Suprapubic skin (tissue), 4 donors: Measurements from ENCODE around the gene ANKS1A. TPM values are rescaled to one million over a fixed set of nuclear protein-coding genes. Genes with fewer than 3 reads are reported as not detected.

ENCODE experiments used
- DNase-seq, 2 donors: peaks; one replicate each; pipeline ENCODE4 v3.0.0-alpha.2; 2019; ENCODE audit warnings: low spot score in 2 of 2
- H3K27ac ChIP-seq: fragments of 200-600 bp; sonication (generic); one replicate; pipeline ENCODE4 v1.5.1; 2019
- H3K27me3 ChIP-seq: fragments of 200-600 bp; sonication (generic); one replicate; pipeline ENCODE4 v1.5.1; 2019
- H3K36me3 ChIP-seq: fragments of 200-600 bp; sonication (generic); one replicate; pipeline ENCODE4 v1.5.1; 2019
- H3K4me1 ChIP-seq: fragments of 200-600 bp; sonication (generic); one replicate; pipeline ENCODE4 v1.5.1; 2019
- H3K4me3 ChIP-seq: fragments of 200-600 bp; sonication (generic); one replicate; pipeline ENCODE4 v1.5.1; 2019; ENCODE audit warnings: mild to moderate bottlenecking
- H3K9me3 ChIP-seq: fragments of 200-600 bp; sonication (generic); one replicate; pipeline ENCODE4 v1.5.1; 2019
- CTCF ChIP-seq, 2 donors: fragments of 200-600 bp in 1 of 2; fragments of 450-650 bp in 1 of 2; sonication (generic) in 1 of 2; IDR thresholded peaks; one replicate each; pipeline ENCODE4 v1.5.1; 2016 to 2019; ENCODE audit warnings: antibody characterized with exemption in 2 of 2, mild to moderate bottlenecking in 1 of 2, moderate library complexity in 1 of 2
- EP300 ChIP-seq: sonication (generic); formaldehyde crosslinking; IDR thresholded peaks from one replicate; pipeline ENCODE4 v1.6.1; 2017; ENCODE audit warnings: antibody characterized with exemption
- POLR2A ChIP-seq, 2 donors: fragments of 450-650 bp; IDR thresholded peaks; one replicate each; pipeline ENCODE4 v1.6.1; 2017; ENCODE audit warnings: antibody characterized with exemption in 2 of 2, mild to moderate bottlenecking in 2 of 2, moderate library complexity in 2 of 2
- POLR2AphosphoS5 ChIP-seq, 3 donors: sonication (generic); formaldehyde crosslinking; IDR thresholded peaks; one replicate each; pipeline ENCODE4 v1.6.1; 2017; ENCODE audit warnings: antibody characterized with exemption in 3 of 3
- WGBS: methylation state at CpG from one replicate; pipeline ENCODE4 v1.1.5; 2018; 5-methylcytosine and 5-hydroxymethylcytosine counted together
- total RNA-seq, 4 donors: library from RNA; depleted of rRNA; stranded (reverse); fragments of >200 nt; gene quantifications; one replicate each; pipeline ENCODE4 v1.1.0, GENCODE V29; 2016

The ANKS1A gene
- total RNA-seq, 4 donors from 2014 or later: 24.7 to 34.6 (median 30.5) TPM

GRCh38 chr6:35061651-35062410 lies 172.8 kb downstream of the ANKS1A start:
- no peaks in the 10 kb centered on the region for H3K27me3 ChIP-seq
- no peaks in the 10 kb centered on the region for H3K9me3 ChIP-seq
- H3K27ac ChIP-seq: no peak overlapping the region
- no peak for DNase-seq
- TF ChIP-seq POLR2A (IDR thresholded peaks at IDR 0.05) (no peak), CTCF (IDR thresholded peaks at IDR 0.05) (no peak), POLR2AphosphoS5 (IDR thresholded peaks at IDR 0.05) (no peak), EP300 (no peak)
- peaks cover 3% of the 10 kb centered on the region for H3K4me1 ChIP-seq
- WGBS: 86% methylated on average over 15 of the region's 16 CpGs
- H3K4me3 ChIP-seq: no peak overlapping the region
- H3K36me3 ChIP-seq: peaks cover 59% of the 10 kb centered on the region

GRCh38 chr6:35062676-35063574 lies 173.9 kb downstream of the ANKS1A start:
- H3K36me3 ChIP-seq: peaks cover 58% of the 10 kb centered on the region
- WGBS: 81% methylated on average over 14 of the region's 14 CpGs

GRCh38 chr6:35063701-35064280 lies 174.7 kb downstream of the ANKS1A start:
- Histone ChIP-seq H3K36me3 (peaks cover 49% of the 10 kb centered on the region), H3K4me3 (no peak overlapping the region), H3K4me1 (peaks cover 8% of the 10 kb centered on the region), H3K27ac (no peak overlapping the region), H3K9me3 (no peaks in the 10 kb centered on the region), H3K27me3 (no peaks in the 10 kb centered on the region)
- no peak for DNase-seq
- 80% methylated on average over 11 of the region's 11 CpGs for WGBS
- TF ChIP-seq POLR2A (IDR thresholded peaks at IDR 0.05) (no peak), CTCF (IDR thresholded peaks at IDR 0.05) (no peak), EP300 (no peak), POLR2AphosphoS5 (IDR thresholded peaks at IDR 0.05) (no peak)

More at GRCh38 chr6:35062676-35063574, 173.9 kb downstream of the ANKS1A start:
- TF ChIP-seq EP300 (no peak), POLR2AphosphoS5 (IDR thresholded peaks at IDR 0.05) (no peak), POLR2A (IDR thresholded peaks at IDR 0.05) (no peak), CTCF (IDR thresholded peaks at IDR 0.05) (no peak)
- H3K9me3 ChIP-seq: no peaks in the 10 kb centered on the region
- no peaks in the 10 kb centered on the region for H3K27me3 ChIP-seq
- H3K4me3 ChIP-seq: no peak overlapping the region
- H3K4me1 ChIP-seq: peaks cover 6% of the 10 kb centered on the region
- H3K27ac ChIP-seq: no peak overlapping the region
- no peak for DNase-seq

GRCh38 chr6:35064290-35064689 lies 175.2 kb downstream of the ANKS1A start:
- DNase-seq: no peak
- TF ChIP-seq POLR2A (IDR thresholded peaks at IDR 0.05) (no peak), POLR2AphosphoS5 (IDR thresholded peaks at IDR 0.05) (no peak), EP300 (no peak), CTCF (IDR thresholded peaks at IDR 0.05) (no peak)
- Histone ChIP-seq H3K4me3 (no peak overlapping the region), H3K27ac (no peak overlapping the region), H3K36me3 (peaks cover 44% of the 10 kb centered on the region), H3K27me3 (no peaks in the 10 kb centered on the region), H3K4me1 (peaks cover 8% of the 10 kb centered on the region), H3K9me3 (no peaks in the 10 kb centered on the region)
- WGBS: 74% methylated on average over 8 of the region's 8 CpGs
